Fibroblast of skin of right quadriceps (primary cell): ENCODE measurements around the gene SH3BP1.

Experiments used
- DNase-seq: peaks from one replicate; pipeline ENCODE4 v3.0.0-alpha.2; 2013

SH3BP1 gene

GRCh38 chr22:37659897-37660708 is 20.6 kb downstream of the SH3BP1 start:
- no peak for DNase-seq

- DNase-seq: no peak
These were observed 21.2 kb downstream of the SH3BP1 start for GRCh38 chr22:37660709-37661045.

GRCh38 chr22:37661160-37661924 is 21.9 kb downstream of the SH3BP1 start:
- peak; percentile 83 for DNase-seq

- DNase-seq: no peak
These were observed 22.6 kb downstream of the SH3BP1 start for GRCh38 chr22:37662039-37662438.

- DNase-seq: no peak
These were observed 24.2 kb downstream of the SH3BP1 start for GRCh38 chr22:37663521-37664140.

GRCh38 chr22:37664249-37665101 is 25.0 kb downstream of the SH3BP1 start:
- DNase-seq: no peak

GRCh38 chr22:37665487-37665886 is 26.0 kb downstream of the SH3BP1 start:
- DNase-seq: no peak

GRCh38 chr22:37669586-37669985 is 30.1 kb downstream of the SH3BP1 start:
- DNase-seq: peak; percentile 35

GRCh38 chr22:37672206-37672919 is 32.9 kb downstream of the SH3BP1 start:
- no peak for DNase-seq

GRCh38 chr22:37672920-37673455 is 33.5 kb downstream of the SH3BP1 start:
- no peak for DNase-seq

- no peak for DNase-seq
These were observed 34.8 kb downstream of the SH3BP1 start for GRCh38 chr22:37674248-37674647.

GRCh38 chr22:37674951-37675929 is 35.8 kb downstream of the SH3BP1 start, which contains the start of gene LGALS1:
LGALS1 (plus strand) TSS chr22:37675636; CDS start chr22:37675703, 67 bp downstream.
- peak; percentile 99 for DNase-seq

- peak; percentile 28 for DNase-seq
These were observed 36.7 kb downstream of the SH3BP1 start for GRCh38 chr22:37675930-37676735.

GRCh38 chr22:37676736-37677492 is 37.4 kb downstream of the SH3BP1 start:
- peak; percentile 99 for DNase-seq

GRCh38 chr22:37677493-37677974 is 38.1 kb downstream of the SH3BP1 start:
- DNase-seq: no peak

- DNase-seq: no peak
These were observed 38.9 kb downstream of the SH3BP1 start for GRCh38 chr22:37678372-37678771.

- DNase-seq: no peak
These were observed 40.2 kb downstream of the SH3BP1 start for GRCh38 chr22:37679670-37680069.

- DNase-seq: peak; percentile 41
These were observed 40.9 kb downstream of the SH3BP1 start for GRCh38 chr22:37680191-37680851.
